ENCODE measurements around the gene LCMT1.
"Not testable (repeated sequence)": the region's sequence is repeated elsewhere in the genome, so short reads cannot be mapped to it uniquely, and the experiment has no call there.

LCMT1 gene

DNA sequence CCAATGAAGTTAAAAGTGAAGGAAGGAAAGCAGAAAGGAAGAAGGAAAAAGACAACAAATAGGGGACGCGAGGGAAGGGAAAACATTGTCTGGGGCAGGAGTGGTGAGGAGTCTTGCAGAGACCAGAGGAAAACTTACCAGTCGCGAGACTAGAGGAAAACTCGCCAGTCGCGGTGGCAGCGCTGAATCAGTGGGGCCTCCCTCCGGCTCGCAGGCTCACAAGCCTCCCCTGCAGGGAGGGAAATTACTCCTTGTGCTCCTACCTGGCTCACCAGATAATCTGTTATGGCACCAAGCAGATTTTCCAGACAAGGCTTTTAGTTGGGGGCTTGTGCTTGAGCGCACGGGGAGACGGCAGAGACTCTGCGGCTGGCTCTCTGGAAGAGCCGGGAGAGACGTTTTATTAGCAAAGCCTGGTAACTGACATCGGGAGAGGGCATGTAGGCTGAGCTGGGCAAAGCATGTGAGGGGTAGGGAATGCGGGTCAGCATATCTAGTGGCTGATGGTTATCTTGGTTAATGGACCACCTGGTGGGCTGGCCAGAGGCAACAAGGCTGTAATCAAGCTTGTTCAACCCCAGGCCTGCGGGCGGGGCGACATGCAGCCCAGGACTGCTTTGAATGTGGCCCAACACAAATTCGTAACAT lies 37.1 kb downstream of the LCMT1 start:
- no peak for DNase-seq (ENCODE audit: low read depth)

DNA sequence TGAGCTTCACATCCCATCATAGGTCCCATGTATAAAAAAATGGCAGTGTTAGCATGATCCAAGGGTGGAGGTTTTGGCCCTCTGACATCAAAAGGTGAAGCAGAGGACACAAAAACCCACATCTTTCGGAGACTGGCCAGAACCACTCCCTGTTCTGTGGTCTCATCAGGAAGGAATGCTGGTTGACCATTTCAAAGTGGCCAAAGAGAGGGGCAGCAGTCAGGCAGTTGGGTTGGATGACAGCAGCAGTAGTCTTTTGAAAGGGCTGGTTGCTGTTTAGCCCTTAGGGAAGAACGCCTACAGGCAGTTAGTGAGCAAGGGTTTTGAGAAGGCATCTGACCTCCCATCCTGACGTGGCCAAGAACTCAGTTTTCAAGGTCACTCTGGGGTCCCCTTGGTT lies 40.5 kb downstream of the LCMT1 start:
- DNase-seq (ENCODE audit: low read depth): no peak

DNA sequence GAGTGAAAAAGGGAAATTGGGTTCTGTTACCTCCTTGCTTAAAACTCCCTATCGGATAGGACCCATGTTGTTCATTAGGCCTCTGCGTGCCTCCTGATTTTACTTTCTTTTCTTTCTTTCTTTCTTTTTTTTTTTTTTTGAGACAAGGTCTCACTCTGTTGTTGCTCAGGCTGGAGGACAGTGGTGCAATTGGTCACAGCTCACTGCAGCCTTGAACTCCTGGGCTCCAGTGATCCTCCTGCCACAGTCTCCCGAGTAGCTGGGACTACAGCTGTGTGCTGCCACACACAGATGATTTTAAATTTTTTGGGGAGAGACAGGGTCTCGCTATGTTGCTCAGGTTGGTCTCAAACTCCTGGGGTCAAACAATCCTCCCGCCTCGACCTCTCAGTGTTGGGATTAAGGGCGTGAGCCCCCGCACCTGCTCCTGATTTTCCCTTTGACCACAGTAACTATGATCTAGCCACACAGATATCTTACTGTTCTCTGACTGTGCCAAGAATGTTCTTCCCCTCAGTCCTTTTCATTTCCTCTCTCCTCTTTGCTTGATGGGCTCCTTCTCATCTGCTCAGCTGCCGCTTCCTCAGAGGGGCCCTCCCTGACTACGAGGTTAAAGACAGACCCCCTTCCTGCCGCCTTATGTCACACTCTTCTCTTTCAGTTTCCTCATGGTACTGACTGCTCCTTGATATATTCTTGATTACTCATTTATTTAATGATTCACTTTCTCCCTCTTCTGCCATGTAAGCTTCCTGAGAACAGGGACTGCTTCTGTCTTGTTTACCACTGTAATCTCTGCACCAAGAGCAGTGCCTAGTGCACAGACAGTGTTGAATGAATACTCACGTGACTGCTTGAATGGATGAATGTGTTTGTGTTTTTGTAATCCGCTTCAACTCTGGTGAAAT lies 44.3 kb downstream of the LCMT1 start:
- DNase-seq (ENCODE audit: low read depth): no peak

DNA sequence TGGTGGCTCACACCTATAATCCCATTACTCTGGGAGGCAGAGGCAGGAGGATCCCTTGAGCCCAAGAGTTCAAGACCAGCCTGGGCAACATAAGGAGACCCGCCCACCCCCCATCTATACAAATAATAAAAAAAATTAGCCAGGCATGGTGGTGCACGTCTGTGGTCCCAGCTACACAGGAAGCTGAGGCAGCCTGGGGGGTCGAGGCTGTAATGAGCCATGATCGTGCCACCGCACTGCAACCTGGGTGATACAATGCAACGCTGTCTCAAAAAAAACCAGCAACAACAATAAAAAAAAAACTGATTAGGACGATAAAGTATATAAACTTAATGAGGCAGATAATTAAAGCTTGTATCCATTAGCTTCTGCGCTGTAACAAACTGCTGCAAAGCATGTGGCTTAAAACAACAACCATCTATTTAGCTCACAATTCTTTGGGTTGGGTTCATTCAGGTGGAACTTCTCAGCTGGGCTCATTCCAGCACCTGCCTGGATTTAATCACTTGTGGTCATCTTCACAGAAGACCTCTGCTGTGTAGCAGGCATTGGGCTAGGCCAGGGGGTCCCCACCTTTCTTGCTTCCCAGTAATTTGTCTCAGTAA lies 45.8 kb downstream of the LCMT1 start:
- no peak for DNase-seq (ENCODE audit: low read depth)

DNA sequence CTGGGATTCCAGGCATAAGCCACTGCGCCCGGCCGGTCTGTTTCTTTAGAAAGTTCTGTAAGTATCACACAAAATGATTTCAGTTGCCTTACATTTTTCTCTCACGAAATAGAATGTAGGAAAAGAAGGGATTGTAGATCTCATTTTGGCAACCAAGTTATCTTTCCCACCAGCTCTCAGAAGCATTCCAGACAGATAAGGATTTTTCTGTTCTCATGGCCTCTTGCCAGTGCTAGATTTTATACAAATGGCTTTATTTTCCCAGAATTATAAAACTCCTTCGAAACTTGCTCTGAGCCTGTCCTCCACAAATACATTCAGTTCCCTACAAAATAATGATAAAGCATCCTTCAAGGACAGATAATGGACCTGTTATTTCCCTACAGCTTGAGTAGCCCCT lies 46.9 kb downstream of the LCMT1 start:
- DNase-seq (ENCODE audit: low read depth): no peak

DNA sequence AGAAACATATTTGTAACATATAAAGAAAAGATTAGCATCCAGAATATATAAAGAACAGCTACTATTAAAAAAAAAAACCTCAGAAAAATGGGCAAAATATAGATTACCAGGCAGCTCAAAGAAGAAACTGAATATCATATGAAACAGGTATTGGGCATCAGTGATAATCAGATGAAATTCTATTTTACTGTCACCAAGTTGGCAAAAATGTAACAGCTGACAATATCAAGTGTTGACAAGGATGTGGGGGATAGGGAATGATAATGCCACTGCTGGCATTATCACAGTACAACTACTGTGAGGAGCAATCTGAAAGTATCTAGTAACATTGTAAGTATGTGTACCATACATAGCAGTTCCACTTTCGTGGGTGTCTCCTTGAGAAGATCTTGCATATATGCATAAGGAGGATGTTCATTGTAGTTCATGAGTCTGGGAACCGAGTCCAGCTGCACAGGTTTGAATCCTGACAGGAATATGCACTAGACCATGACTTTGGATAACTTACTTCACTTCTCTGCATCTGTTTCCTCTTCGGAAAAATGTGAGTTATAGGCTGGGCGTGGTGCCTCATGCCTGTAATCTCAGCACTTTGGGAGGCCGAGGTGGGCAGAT lies 50.3 kb downstream of the LCMT1 start:
- no peak for DNase-seq (ENCODE audit: low read depth)

DNA sequence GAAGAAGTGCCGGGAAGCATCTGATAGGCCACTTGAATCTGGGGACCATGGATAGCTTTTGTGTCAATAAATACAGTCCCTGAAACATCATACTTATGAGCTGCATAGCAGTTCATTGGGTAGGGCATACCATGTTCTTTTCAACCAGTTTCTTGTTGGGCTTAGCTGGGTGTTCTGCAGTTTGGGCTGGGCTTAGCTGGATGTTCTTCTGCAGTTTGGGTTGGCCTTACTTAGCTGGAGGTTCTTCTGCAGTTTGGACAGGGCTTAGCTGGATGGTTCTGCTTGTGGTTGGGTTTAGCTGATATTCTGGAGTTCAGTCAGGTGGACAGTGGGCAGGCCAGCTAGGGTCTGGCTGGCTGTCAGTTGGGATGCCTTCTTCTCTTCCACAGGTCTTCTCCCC lies 52.1 kb downstream of the LCMT1 start:
- no peak for DNase-seq (ENCODE audit: low read depth)

DNA sequence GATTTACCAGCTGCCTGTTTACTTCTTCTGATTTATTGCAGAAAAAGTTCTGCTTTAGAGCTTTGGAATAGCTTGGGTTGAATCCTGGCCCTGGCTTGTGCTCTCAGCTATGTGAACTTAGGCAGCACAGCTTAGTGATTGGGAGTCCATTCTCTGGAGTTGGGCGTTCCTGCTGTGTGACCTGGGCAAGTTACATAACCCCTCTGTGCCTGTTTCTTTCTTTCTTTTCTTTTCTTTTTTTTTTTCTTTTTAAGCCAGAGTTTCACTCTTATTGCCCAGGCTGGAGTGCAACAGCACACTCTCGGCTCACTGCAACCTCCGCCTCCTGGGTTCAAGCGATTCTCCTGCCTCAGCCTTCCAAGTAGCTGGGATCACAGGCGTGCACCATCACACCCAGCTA lies 53.7 kb downstream of the LCMT1 start:
- DNase-seq (ENCODE audit: low read depth): no peak

DNA sequence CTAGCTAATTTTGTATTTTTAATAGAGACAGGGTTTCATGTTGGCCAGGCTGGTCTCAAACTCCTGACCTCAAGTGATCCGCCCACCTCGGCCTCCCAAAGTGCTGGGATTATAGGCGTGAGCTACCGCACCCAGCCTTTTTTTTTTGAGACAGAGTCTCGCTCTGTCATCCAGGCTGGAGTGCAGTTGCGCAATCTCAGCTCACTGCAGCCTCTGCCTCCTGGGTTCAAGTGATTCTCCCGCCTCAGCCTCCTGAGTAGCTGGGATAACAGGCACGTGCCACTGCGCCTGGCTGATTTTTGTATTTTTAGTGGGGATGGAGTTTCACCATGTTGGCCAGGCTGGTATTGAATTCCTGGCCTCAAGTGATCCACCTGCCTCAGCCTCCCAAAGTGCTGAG lies 56.4 kb downstream of the LCMT1 start:
- not testable (repeated sequence) for DNase-seq (ENCODE audit: low read depth)

DNA sequence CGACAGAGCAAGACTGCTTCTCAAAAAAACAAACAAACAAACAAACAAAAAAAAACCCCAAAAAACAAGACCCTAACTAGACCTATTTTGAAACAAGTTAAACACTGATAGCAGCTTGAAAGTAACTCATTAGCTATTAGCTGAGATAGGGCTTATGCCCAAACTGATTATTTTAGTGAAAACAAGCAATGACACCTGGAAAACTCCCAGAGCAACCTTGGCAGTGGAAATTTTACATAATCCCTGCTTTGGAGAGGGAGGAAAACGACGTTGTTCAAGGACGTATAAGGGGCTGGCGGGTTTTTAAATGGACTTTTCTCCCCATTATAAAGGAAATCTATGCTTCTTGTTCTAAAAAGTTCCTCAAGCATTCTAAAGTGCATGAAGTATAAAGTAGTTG lies 59.8 kb downstream of the LCMT1 start:
- DNase-seq (ENCODE audit: low read depth): no peak

DNA sequence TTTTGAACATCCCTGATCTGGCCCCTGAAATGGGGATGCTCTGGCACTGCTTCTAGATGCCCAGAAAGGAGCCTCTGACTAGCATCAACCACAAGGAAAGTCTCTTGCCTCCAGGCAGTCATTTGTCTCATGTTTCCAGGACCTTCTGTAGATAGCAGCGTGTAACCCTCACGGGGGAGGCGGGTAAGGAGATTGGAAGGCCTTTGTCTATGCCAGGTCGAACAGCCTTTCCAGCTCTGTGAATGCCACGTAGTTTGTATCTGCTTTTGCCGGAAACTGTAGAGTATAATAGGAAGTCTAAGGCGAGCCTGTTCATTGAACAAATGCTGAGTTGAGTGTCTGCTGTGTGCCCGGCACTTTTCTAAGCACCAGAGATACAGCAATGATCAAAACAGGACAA lies 61.3 kb downstream of the LCMT1 start:
- DNase-seq (ENCODE audit: low read depth): no peak

DNA sequence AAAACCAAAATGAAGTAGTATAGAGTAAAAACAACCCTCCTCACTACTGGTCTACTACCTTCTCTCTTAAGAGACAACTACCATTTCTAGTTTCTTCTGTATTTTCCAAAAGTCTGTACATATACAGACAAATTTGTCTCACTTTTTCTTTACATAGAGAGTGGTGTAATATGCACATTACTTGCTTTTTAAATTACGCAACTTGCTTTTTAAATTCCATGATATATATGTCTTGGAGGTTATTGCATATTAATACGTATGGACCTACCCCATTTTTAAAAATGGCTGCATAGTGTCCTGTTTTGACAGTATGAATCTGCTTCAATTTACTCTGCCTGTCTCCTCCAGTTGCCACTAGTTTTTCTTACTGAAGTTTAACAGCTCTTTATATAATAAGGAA lies 62.7 kb downstream of the LCMT1 start:
- DNase-seq (ENCODE audit: low read depth): no peak

DNA sequence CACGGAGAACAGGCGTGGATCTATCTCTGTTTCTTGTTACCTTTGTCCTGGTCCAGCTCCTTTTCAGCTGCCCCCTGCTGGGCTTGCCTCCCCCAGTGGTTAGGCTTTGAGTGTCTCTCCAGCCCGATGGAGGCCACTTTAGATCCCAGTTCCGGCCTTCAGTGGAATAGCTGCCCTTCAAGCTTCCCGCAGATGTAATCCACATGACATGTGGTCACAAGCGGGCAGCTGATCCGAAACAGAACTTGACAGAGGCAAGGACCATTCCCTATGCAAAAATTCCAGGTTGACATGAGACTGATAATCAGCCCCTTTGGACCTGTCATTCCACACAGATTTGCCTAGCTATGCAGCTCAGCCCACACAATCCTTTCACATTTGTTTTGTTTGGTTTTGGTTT lies 64.6 kb downstream of the LCMT1 start:
- no peak for DNase-seq (ENCODE audit: low read depth)

DNA sequence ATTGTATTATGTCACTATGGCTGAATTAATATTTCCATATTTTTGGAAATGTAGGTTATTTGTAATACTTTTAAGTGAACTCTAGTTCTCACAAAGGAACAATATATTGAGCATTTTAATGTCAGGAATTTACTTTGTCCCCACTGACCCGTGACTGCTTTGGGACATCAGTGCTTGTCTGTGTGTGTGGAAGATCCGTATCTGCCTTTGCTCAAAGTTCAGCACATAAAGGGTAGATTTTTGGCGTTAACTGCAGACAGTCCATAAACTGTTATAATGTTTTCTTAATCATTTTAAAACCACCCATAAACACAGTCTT lies 65.9 kb downstream of the LCMT1 start:
- DNase-seq (ENCODE audit: low read depth): no peak

DNA sequence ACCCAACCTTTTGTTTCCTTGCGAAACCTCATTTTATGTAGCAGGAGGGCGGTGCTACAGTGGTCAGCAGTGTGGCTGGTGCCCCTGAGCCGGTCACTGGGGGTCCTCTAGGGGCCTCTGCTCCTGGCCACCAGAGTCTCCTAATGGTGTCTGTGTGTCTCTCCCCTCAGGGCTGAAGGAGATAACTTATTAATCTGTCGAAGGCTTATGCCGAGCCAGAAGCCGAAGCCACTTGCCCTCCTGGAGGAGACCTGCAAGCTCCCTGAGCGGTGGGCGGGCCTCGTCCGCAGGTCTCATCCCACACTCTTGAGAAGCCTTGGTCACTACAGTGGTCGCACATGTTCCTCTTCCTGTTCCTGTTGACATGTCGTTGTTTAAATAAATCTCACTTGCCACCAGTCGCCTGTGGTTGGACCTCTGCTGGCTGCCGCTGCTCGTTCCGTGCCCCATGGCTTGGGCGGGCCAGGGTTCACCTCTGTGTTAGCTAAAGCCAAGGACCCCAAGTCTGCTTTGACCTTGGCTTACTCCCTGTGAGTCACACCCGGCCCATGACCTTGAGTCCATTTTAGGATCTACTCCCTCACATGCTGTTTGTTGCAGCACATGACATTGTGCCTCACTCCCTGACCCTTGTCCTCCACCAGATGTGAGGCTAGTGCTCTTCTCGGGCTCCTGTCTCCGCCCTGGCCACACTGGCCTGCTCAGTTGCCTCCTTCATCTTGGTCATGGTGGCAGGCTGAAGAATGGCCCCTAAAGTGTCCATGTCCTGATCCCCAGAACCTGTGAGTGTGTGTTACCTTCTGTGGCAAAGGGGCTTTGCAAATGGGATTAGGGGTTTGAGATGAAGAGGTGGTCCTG lies 66.5 kb downstream of the LCMT1 start:
- DNase-seq (ENCODE audit: low read depth): no peak

DNA sequence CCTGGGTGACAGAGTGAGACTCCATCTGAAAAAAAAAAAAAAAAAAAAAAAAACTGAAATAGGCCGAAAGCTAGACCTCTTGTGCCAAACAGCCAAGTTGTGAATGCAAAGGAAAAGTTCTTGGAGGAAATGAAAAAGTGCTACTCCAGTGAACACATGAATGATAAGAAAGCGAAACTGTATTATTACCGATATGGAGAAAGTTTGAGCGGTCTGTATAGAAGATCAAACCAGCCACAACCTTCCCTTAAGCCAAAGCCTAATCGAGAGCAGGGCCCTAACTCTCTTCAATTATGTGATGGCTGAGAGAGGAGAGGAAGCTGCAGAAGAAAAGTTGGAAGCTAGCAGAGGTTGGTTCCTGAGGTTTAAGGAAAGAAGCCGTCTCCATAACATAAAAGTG lies 69.7 kb downstream of the LCMT1 start:
- DNase-seq (ENCODE audit: low read depth): not testable (repeated sequence)

DNA sequence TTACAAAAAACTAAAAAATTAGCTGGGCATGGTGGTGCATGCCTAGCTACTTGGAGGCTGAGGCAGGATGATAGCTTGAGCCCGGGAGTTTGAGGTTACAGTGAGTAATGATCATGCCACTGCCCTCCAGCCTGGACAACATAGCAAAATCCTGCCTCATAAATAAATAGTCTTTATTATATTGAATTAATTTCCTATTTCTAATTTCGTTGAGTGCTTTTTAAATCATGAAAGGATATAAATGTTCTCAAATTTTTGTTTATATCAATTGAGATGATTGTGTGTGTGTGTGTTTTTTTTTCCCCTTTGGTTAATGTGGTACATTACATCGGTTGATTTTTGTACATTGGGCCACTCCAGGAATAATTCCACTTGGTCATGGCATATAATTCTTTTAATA lies 73.2 kb downstream of the LCMT1 start:
- DNase-seq (ENCODE audit: low read depth): no peak

DNA sequence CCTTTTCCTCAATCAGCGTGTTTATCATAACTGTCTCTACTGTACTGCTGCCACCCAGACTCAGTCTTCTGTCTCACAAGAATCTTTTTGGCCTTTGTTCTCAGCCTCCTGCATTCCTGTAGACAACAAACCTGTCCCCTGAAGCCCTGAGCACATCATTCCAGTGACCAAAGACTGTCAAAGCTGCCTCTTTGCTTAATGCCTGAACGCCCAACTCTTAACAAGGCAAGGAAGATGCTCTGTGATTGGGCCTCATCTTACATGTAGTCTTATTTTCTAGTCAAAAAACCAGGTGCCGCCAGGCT lies 75.9 kb downstream of the LCMT1 start:
- no peak for DNase-seq (ENCODE audit: low read depth)

DNA sequence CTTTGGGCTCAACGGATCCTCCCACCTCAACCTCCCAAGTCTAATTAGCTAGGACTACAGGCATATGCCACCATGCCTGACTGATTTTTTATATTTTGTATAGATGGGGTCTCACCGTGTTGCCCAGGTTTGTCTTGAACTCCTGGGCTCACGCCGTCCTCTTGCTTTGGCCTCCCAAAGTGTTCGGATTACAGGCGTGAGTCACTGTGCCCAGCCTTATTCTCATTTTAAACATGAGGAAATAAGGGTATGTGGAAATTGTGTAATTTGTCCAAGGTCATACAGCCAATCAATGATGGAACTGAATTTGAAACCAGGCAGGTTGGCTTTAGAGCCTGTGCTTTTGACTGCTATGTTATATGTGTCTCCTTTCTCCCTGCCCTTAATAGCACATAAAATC lies 77.8 kb downstream of the LCMT1 start:
- DNase-seq (ENCODE audit: low read depth): no peak

DNA sequence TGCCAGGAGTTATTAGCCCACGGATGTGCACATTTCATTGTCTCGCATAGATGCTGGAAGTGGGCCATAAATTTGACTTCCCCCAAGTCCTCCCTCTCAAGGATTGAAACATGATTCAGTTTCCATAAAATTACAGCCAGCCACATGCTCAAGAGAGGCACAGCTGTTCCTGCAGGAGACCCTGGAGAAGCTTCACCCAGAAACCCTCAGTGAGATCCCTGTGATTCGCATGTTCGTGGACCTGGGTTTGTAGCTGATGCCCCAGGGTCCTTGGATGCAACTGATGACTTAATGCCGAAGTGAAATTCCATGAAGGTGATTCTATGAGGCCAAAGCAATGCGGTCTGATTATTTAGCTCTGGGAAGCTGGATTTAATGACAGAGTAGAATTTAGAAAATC lies 80.6 kb downstream of the LCMT1 start:
- no peak for DNase-seq (ENCODE audit: low read depth)

DNA sequence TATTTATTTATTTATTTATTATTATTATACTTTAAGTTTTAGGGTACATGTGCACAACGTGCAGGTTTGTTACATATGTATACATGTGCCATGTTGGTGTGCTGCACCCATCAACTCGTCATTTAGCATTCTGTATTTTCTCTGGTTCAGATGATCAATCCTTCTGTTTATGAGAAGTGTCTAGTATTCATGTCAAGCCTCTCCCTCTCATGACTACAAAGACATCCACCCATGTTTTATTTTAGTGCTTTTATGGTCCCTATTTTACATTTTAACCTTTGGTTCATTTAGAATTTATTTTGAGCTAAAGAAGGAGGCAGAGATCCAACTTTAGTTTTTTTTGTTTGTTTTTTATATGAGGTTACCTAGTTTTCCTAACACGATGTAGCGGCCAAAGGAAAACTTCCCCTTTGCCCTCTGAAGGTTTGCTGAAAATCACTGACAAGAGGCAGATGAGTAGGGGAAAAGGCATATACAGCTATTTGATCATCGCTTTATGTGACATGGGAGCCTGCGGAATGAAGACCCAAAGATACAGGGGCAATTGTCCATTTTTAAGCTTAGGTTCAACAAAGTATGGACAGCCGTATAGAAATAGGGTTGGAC lies 82.8 kb downstream of the LCMT1 start:
- no peak for DNase-seq (ENCODE audit: low read depth)

DNA sequence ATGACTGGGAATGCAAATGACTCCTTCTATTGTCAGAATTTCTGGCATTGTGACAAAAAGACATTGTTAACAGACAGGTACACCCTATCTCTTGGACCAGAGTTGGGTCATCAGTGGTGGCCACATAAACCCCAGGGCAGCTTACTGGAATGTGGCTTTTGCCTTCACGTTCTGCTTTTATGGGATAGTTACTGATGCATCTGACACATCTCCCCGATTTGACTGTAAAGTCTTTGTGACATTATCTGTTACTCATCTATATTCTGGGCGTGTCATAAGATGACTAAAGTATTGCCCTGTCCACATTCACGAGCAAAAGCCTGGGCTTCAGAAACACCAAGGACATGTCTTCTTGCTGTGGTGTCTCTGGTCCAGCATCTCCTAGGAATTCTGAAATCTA lies 86.5 kb downstream of the LCMT1 start:
- no peak for DNase-seq (ENCODE audit: low read depth)

All from stimulated activated CD8-positive, alpha-beta memory T cell treated with anti-CD3 and anti-CD28 coated beads, Interleukin-7, amount 100 ng/mL, for 24 hours (primary cell).